Left forelimb (tissue), 1 donor: Measurements from ENCODE around the gene MEGF11.
A peak's percentile ranks its signal among the peaks of the same experiment; 100 is the strongest.
"Not testable (repeated sequence)": the region's sequence is repeated elsewhere in the genome, so short reads cannot be mapped to it uniquely, and the experiment has no call there.

Experiments
- DNase-seq: peaks from one replicate; pipeline ENCODE4 v3.0.0-alpha.2; 2018; ENCODE audit warnings: low spot score

MEGF11 gene

GRCh38 chr15:66275352-66275751 is 21.8 kb upstream of the MEGF11 start:
- DNase-seq = no peak

- no peak for DNase-seq
These were observed 17.4 kb upstream of the MEGF11 start for GRCh38 chr15:66270932-66271331.

DNA sequence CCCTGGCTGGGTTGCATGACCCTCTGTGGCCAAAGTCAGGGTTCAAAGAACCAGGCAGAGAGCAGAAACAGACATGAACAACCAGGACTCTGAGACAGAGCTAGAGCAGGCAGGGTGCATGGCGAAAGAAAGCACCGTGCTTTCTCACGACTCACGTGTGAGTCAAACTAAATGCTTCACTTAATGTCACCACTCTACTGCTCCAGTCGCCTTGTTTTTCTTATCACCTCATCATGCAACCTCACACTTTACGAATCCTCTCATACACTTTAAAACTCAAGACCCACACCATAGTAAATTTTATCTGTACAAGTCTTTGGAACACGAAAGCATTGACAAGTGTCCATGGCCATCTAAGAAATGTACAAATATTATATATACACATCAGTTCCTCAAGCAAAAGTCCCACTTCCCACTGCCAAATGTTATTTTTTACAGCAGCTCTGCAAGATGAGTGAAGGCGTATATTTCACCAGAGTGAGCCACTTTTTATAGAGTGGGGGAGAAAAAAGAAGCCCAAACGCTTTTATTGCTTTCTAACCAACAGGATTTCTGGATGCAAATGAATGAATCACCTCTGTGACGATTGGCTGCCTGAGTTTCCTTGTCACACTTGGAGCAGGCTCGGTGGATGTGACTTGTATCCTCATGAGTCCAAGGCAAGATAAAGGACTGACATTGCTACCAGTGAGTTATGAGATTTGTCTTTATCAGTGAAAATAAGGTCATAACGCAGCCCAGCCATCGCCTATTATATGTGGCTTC is 16.0 kb upstream of the MEGF11 start:
- DNase-seq = no peak

DNA sequence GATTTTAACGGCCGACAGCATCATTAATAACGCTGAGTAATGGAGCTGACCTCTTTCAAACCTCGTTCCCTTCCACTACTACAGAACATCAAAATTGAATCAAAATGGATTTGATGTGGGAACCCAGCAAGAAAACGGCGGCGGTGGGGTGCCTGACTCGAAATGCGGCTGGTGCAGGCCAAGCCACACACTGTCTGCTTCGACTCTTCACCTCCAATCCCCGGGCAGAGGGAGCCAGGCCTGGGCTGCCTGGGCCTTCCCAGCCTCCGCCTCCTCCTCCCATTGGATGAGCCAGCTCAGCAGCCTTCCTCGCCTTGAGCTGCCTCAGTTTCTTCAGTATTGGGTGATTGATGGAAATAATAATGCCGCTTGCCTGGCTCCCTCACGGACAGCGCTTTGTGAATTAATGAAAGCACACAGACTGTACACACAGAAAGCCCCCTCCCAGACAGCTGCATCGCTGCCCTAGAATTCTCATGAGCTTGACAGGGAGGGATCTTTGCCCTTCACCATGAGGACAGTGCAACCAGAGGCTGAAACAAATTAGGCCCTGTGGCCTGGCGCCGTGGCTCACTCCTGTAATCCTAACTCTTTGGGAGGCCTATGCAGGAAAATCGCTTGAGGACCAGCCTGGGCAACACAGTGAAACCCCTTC is 11.4 kb upstream of the MEGF11 start:
- no peak for DNase-seq

GRCh38 chr15:66262837-66263236 is 9.3 kb upstream of the MEGF11 start:
- not testable (repeated sequence) for DNase-seq

DNA sequence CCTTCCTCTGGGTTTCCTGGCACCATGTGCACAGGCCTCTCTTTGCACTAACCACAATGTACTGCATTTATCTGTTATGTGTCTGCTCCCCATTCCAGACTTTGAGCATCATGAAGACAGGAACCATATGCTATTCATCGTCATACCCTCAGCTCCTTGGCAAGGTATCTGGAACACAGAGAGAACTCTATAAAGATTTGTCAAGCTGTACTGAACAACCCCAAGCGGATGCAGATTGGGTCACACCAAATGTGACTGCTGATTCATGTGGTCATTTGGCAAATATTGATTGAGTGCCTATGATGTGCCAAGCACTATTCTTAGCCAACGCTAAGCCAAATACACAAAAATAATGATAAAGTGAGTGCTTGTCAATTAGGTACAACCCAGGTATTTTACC is 7.5 kb upstream of the MEGF11 start:
- DNase-seq = no peak

DNA sequence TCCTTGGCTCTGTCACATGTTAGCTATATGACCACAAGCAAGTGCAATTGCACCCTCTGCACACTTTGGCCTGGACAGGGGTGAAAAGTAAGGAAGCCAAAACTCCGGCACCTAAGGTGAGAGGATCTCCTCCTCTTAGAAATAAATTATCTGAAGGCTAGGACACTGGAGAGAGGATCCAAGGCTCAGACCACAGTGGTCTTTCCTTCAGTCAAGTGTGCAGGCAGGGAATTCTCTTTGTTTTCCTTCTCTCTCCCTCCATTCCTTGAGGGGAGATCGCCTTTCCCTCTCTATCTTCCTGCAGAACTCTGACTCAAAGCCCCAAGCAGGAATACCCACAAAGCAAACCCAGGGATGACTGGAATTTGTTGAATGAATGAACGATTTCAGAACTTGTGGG is 3.1 kb upstream of the MEGF11 start:
- DNase-seq = no peak

- DNase-seq = no peak
These were observed 1.6 kb upstream of the MEGF11 start for GRCh38 chr15:66254951-66255676.

GRCh38 chr15:66254089-66254950 is 770 bp upstream of the MEGF11 start:
- no peak for DNase-seq

GRCh38 chr15:66252685-66253417 is 699 bp downstream of the MEGF11 start:
- DNase-seq = no peak

GRCh38 chr15:66251790-66252684 is 1.5 kb downstream of the MEGF11 start:
- DNase-seq = peak; percentile 71

- no peak for DNase-seq
These were observed 2.3 kb downstream of the MEGF11 start for GRCh38 chr15:66251065-66251789.

- no peak for DNase-seq
These were observed 3.9 kb downstream of the MEGF11 start for GRCh38 chr15:66249605-66250174.

- DNase-seq = no peak
These were observed 6.6 kb downstream of the MEGF11 start for GRCh38 chr15:66246937-66247336.

DNA sequence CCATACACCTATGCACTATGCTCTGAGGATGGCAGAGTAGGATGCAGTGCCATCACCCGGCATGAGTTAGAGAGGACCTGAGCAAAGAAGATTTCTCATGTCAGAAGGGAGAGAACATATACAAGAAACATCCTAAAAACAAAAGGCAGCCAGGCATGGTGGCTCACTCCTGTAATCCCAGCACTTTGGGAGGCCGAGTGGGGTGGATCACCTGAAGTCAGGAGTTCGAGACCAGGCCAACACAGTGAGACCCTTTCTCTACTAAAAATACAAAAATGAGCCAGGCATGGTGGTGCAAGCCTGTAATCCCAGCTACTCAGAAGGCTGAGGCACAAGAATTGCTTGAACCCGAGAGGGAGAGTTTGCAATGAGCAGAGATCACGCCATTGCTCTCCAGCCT is 7.7 kb downstream of the MEGF11 start:
- DNase-seq = not testable (repeated sequence)

GRCh38 chr15:66241908-66242285 is 11.7 kb downstream of the MEGF11 start:
- DNase-seq = no peak

DNA sequence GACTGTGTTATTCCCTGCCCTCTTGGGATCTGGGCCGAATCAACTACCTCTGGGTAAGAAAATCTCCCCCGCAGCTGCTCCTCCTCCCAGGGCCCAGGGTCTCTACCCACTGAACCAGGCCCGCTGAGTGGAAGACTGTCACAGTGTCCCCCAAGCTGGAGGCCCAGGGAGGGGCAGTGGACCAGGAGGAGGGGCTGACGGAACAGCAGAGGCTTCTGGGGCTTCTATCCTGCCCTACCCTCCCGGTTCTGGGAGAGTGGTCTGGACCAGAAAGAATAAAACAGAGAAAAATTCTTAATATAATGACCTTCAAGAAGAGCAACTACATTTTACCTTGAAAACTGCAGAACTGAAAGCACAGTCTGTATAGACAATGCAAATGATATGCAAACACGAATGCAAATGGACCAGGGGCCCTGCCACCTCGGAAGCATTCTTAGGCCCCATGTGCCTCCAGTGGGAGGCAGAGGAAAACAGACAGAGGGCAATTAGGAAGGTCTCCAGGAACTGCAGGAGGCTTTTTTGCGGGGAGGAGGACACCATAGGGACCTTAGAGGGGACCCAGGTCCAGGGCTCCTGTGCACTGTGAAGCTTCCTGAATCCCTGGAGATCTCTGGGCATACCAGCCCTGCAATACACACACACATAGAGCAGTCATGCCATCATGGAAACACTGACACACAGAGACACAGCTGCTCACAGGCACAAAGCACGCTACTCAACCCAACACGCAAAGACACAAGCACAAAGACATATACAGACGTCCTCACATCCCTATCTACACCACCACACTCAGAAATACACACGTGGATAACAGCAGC is 12.3 kb downstream of the MEGF11 start:
- no peak for DNase-seq

DNA sequence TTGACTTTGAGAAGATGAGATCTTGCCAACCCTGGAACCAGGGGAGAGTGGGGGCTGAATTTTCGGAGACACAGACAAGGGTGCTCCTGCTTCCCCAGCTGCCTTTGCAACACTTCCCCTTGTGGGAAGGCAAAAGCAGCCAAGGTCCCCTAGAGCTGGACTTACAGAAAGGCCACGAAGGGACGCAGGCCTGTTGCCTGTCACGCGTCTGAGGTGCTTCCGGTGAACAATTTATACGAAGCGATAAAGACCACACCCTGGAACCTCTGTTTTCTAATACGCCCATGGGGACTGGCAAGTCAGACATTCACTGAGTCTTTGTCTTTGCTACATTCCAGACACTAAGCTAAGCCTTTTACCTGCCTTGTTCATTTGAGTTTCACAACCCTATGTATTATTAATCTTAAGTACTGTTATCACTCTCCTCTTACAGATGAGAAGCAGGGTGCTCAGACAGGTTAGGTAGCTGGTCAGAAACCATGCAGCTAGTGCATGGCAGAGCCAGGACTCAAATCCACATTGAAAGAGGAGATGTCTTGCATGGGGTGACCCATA is 13.2 kb downstream of the MEGF11 start:
- DNase-seq = no peak
